Measurements from ENCODE around the gene KRT82.
A peak's percentile ranks its signal among the peaks of the same experiment; 100 is the strongest.

DNA sequence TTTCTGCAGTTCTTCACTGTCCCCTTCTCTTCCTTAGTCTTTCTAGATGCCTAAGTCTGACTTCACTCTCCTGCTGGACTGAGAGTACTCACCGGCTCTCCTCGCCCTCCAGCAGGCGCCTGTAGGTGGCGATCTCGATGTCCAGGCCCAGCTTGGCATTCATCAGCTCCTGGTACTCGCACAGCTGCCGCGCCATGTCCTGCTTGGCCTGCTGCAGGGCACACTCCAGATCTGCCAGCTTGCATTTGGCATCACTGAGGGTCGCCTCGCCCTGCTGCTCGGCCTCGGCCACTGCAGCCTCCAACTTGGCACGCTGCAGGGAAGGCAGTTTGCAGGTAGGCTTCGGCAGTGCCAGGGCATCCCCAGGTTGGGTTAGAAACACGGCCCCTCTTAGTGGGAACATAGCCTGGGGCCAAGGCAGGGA, 25.9 kb downstream of the KRT82 start:
- peak; percentile 39 for TF ChIP-seq CTCF (IDR thresholded peaks at IDR 0.05; ENCODE audit: low read length)
- TF ChIP-seq EZH2 (optimal IDR thresholded peaks at IDR 0.05; ENCODE audit: low read depth, low read length), result no peak
